ENCODE data around the gene TBC1D28.
"Not testable (repeated sequence)": the region's sequence is repeated elsewhere in the genome, so short reads cannot be mapped to it uniquely, and the experiment has no call there.

DNA sequence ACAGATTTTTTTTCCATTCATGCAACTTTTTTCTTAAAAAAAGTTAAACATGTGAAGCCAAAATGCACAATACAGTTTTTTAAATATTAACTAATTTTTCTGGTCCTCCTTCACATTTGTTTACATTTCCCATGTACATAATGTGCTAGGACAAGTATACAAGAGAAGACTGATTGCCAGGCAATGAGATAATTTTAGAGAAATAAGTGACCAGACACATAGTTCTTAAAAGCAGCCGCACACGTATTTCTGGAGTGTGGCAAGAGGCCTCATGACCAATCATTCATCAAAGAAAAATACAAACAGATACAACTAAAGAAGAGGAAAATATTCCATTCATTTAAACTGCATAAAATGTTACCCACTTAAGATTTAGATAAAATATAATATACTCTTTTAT, 22.1 kb upstream of the TBC1D28 start:
- TF ChIP-seq, protein P1, sequence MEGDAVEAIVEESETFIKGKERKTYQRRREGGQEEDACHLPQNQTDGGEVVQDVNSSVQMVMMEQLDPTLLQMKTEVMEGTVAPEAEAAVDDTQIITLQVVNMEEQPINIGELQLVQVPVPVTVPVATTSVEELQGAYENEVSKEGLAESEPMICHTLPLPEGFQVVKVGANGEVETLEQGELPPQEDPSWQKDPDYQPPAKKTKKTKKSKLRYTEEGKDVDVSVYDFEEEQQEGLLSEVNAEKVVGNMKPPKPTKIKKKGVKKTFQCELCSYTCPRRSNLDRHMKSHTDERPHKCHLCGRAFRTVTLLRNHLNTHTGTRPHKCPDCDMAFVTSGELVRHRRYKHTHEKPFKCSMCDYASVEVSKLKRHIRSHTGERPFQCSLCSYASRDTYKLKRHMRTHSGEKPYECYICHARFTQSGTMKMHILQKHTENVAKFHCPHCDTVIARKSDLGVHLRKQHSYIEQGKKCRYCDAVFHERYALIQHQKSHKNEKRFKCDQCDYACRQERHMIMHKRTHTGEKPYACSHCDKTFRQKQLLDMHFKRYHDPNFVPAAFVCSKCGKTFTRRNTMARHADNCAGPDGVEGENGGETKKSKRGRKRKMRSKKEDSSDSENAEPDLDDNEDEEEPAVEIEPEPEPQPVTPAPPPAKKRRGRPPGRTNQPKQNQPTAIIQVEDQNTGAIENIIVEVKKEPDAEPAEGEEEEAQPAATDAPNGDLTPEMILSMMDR (conservative IDR thresholded peaks at IDR 0.05 in 1 of 2, IDR thresholded peaks at IDR 0.05 in 1 of 2; ENCODE audit: low read depth in 1 of 2, low read length in 2 of 2): not testable (repeated sequence)
- not testable (repeated sequence) for TF ChIP-seq EZH2 (IDR thresholded peaks at IDR 0.05; ENCODE audit: low read length, missing control alignments)

All from fibroblast of lung (primary cell).